ENCODE data around the gene DAPK3. TPM values are rescaled to one million over a fixed set of nuclear protein-coding genes. Genes with fewer than 3 reads are reported as not detected.

The DAPK3 gene
- polyA plus RNA-seq, 2 of the 4 experiments (the other 2 are of a cell fraction), result 33.0 to 54.9 TPM

DNA sequence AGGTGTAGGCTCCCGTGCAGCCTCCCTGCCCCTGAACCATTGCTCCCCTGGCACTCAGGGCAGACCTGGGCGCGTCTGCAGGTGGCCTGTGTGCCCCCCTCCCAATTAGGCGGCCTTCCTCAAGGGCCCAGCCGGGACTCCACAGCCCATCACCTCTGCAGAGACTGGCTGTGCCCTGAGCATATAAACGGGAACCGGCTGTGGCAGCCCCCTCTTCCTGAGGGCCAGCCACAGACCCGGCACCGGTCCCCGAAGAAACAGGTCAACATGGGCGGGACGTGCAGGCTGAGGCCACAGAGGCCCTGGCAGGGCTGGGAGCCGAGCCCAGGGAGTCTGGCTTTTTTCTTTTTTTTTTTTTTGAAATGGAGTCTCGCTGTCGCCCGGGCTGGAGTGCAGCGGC, 48.7 kb upstream of the DAPK3 start:
- Histone ChIP-seq H3K9me3 (no peaks in the 10 kb centered on the region), H3K4me2 (no peak overlapping the region), H3K27ac (no peak overlapping the region), H3K4me1 (no peaks in the 10 kb centered on the region), H3K4me3 (no peak overlapping the region)
- no peak for FAIRE-seq
- DNase-seq (ENCODE audit: low read depth in 1 of 2, low spot score in 1 of 2), result no peak
- ChIA-PET CTCF (no interaction called here), POLR2A (no interaction called here)
- 87% methylated on average over 14 of the region's 17 CpGs for WGBS (ENCODE audit: missing lambda C conversion rate)
- ATAC-seq, result no peak
- TF ChIP-seq KDM5A (IDR thresholded peaks at IDR 0.05), result no peak
- no peak for TF ChIP-seq FOSB (CRISPR knock-in tag; IDR thresholded peaks at IDR 0.05)
- TF ChIP-seq BHLHE40 (IDR thresholded peaks at IDR 0.05; ENCODE audit: low read depth, low read length), result no peak
- no peak for TF ChIP-seq CEBPB (IDR thresholded peaks at IDR 0.05)

- no peak overlapping the region for H3K27ac ChIP-seq
- H3K4me1 ChIP-seq, result no peaks in the 10 kb centered on the region
- ATAC-seq, result no peak
- no peaks in the 10 kb centered on the region for H3K9me3 ChIP-seq
- POLR2A ChIA-PET, result no interaction called here
- WGBS (ENCODE audit: missing lambda C conversion rate), result 91% methylated on average over 13 of the region's 19 CpGs
- no peak for FAIRE-seq
- DNase-seq (ENCODE audit: low read depth in 1 of 2, low spot score in 1 of 2), result no peak
- no peak overlapping the region for H3K4me3 ChIP-seq
- CTCF ChIA-PET, result no interaction called here
- no peak for TF ChIP-seq EP300 (IDR thresholded peaks at IDR 0.05)
- TF ChIP-seq JUN (IDR thresholded peaks at IDR 0.05), result no peak
- TF ChIP-seq ZNF302 (CRISPR knock-in tag; IDR thresholded peaks at IDR 0.05), result no peak
- TF ChIP-seq USF2 (IDR thresholded peaks at IDR 0.05), result no peak
- TF ChIP-seq MYC (IDR thresholded peaks at IDR 0.05; ENCODE audit: borderline replicate concordance, low read length), result no peak
- no peak for TF ChIP-seq SMC3 (IDR thresholded peaks at IDR 0.05)
- TF ChIP-seq HDAC2 (IDR thresholded peaks at IDR 0.05), result no peak
- TF ChIP-seq RFX5 (IDR thresholded peaks at IDR 0.05), result no peak
- TF ChIP-seq, protein P1, sequence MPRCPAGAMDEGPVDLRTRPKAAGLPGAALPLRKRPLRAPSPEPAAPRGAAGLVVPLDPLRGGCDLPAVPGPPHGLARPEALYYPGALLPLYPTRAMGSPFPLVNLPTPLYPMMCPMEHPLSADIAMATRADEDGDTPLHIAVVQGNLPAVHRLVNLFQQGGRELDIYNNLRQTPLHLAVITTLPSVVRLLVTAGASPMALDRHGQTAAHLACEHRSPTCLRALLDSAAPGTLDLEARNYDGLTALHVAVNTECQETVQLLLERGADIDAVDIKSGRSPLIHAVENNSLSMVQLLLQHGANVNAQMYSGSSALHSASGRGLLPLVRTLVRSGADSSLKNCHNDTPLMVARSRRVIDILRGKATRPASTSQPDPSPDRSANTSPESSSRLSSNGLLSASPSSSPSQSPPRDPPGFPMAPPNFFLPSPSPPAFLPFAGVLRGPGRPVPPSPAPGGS (IDR thresholded peaks at IDR 0.05), result no peak
- TF ChIP-seq HOXB13 (CRISPR knock-in tag; IDR thresholded peaks at IDR 0.05; ENCODE audit: low read depth), result no peak
- no peak for TF ChIP-seq POLR2AphosphoS2 (conservative IDR thresholded peaks at IDR 0.05; ENCODE audit: low read length)
- TF ChIP-seq RNF2 (IDR thresholded peaks at IDR 0.05; ENCODE audit: borderline replicate concordance, low read depth), result no peak
- no peak for TF ChIP-seq NFE2L2 (conservative IDR thresholded peaks at IDR 0.05; ENCODE audit: low read length)
- no peak for TF ChIP-seq CBX8 (IDR thresholded peaks at IDR 0.05)
- no peak for TF ChIP-seq ZFP36 (IDR thresholded peaks at IDR 0.05; ENCODE audit: borderline replicate concordance, partially characterized antibody)
- no peak for TF ChIP-seq ZSCAN20 (CRISPR knock-in tag; IDR thresholded peaks at IDR 0.05)
- TF ChIP-seq HMGXB4 (CRISPR knock-in tag; IDR thresholded peaks at IDR 0.05; ENCODE audit: borderline replicate concordance), result no peak
- no peak for TF ChIP-seq KDM5A (IDR thresholded peaks at IDR 0.05)
- no peak overlapping the region for H3K4me2 ChIP-seq
Measured at GRCh38 chr19:4018775-4019504, 48.0 kb upstream of the DAPK3 start.

DNA sequence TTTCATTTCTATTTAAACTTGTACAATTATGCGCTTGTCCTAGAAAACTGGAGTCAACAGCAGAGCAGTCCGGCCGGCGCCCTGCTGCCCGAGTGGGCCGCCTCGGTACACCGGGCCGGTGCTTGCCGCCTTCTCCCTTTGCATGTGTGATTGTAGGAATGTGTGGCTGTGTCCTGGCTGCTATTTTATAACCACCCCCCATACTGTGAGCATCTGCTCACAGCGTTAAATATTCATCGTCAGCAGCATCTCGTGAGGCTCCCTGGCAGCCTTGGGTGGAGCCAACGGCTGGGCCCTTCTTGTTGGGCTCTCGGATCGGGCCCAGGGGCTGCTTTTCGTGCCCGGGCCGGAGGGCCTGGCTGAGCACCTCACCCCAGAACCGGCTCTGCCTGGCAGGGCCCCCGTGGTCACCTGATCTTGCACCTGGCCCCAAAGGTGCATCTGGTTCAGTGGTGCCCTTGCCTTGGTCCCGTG, 47.3 kb upstream of the DAPK3 start:
- POLR2A ChIA-PET, result no interaction called here
- ATAC-seq, result no peak
- Histone ChIP-seq H3K4me1 (no peaks in the 10 kb centered on the region), H3K4me2 (no peak overlapping the region), H3K27ac (no peak overlapping the region), H3K9me3 (no peaks in the 10 kb centered on the region), H3K4me3 (no peak overlapping the region)
- FAIRE-seq, result no peak
- TF ChIP-seq NPAS2 (CRISPR knock-in tag; IDR thresholded peaks at IDR 0.05; ENCODE audit: borderline replicate concordance) (no peak), HEYL (CRISPR knock-in tag; IDR thresholded peaks at IDR 0.05) (no peak), TFCP2L1 (CRISPR knock-in tag; IDR thresholded peaks at IDR 0.05) (no peak), POLR2AphosphoS2 (conservative IDR thresholded peaks at IDR 0.05; ENCODE audit: low read length) (no peak), RCOR1 (IDR thresholded peaks at IDR 0.05; ENCODE audit: low read depth, low read length) (no peak), KDM1A (IDR thresholded peaks at IDR 0.05; ENCODE audit: low read depth) (no peak), HOXB13 (CRISPR knock-in tag; IDR thresholded peaks at IDR 0.05; ENCODE audit: low read depth) (no peak)
- TF ChIP-seq, protein P2, sequence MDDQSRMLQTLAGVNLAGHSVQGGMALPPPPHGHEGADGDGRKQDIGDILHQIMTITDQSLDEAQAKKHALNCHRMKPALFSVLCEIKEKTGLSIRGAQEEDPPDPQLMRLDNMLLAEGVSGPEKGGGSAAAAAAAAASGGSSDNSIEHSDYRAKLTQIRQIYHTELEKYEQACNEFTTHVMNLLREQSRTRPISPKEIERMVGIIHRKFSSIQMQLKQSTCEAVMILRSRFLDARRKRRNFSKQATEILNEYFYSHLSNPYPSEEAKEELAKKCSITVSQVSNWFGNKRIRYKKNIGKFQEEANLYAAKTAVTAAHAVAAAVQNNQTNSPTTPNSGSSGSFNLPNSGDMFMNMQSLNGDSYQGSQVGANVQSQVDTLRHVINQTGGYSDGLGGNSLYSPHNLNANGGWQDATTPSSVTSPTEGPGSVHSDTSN (IDR thresholded peaks at IDR 0.05), result no peak
- WGBS (ENCODE audit: missing lambda C conversion rate), result 98% methylated on average over 10 of the region's 22 CpGs
- CTCF ChIA-PET, result no interaction called here
- DNase-seq (ENCODE audit: low read depth in 1 of 2, low spot score in 1 of 2), result no peak
